ENCODE measurements around the gene MTA3.
A peak's percentile ranks its signal among the peaks of the same experiment; 100 is the strongest.
"Not testable (repeated sequence)": the region's sequence is repeated elsewhere in the genome, so short reads cannot be mapped to it uniquely, and the experiment has no call there.

MTA3 gene

DNA sequence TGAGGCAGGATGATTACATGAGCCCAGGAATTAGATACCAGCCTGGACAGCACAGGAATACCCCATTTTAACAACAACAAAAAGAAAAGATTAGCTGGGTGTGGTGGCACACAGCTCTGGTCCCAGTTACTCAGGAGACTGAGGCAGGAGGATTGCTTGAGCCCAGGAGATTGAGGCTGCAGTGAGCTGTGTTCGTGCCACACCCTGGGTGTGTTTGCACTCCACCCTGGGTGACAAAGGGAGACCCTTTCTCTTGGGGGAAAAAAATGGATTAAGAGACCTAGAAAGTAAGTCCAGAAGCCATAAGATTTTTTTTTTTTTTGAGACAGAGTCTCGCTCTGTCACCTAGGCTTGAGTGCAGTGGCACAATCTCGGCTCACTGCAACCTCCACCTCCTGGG, 16.2 kb downstream of the MTA3 start:
- not testable (repeated sequence) for H3K4me3 Mint-ChIP-seq, ATAC-seq, H3K4me1 Mint-ChIP-seq, DNase-seq, H3K27me3 Mint-ChIP-seq, H3K27ac Mint-ChIP-seq, H3K9me3 Mint-ChIP-seq

- Mint-ChIP-seq H3K4me3 (no peak overlapping the region), H3K27me3 (no peaks in the 10 kb centered on the region), H3K9me3 (no peaks in the 10 kb centered on the region), H3K27ac (no peak overlapping the region), H3K4me1 (peaks cover 9% of the 10 kb centered on the region)
- DNase-seq (no peak), ATAC-seq (no peak)
These were observed 17.3 kb downstream of the MTA3 start for GRCh38 chr2:42585779-42586178.

DNA sequence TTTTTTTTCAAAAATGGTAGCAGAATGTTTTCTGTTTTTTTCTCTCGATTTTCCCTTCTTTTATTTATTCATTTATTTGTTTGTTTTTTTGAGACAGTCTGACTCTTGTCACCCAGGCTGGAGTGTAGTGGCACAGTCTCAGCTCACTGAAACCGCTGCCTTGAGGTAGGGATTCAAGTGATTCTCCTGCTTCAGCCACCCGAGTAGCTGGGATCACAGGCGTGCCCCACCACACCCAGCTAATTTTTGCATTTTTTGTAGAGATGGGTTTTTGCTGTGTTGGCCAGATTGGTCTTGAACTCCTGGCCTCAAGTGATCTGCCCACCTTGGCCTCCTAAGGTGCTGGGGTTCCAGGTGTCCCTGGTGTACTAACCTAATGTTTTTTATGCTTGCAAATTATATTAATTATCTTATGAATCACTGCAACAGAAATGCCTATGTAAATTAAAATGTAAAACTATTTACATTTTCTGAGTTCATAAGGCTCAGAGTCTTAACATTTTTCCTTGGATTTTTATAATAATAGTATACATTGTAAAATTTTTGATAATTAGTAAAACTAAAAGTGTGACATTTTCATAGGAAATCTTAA, 19.2 kb downstream of the MTA3 start:
- DNase-seq (no peak), ATAC-seq (no peak)
- peaks cover 9% of the 10 kb centered on the region for H3K4me1 Mint-ChIP-seq
- no peak overlapping the region for H3K4me3 Mint-ChIP-seq
- no peaks in the 10 kb centered on the region for H3K27me3 Mint-ChIP-seq
- H3K9me3 Mint-ChIP-seq: no peaks in the 10 kb centered on the region
- no peak overlapping the region for H3K27ac Mint-ChIP-seq

GRCh38 chr2:42588121-42588520, 19.7 kb downstream of the MTA3 start:
- Mint-ChIP-seq H3K4me1 (peaks cover 9% of the 10 kb centered on the region), H3K27ac (no peak overlapping the region), H3K9me3 (no peaks in the 10 kb centered on the region), H3K27me3 (no peaks in the 10 kb centered on the region), H3K4me3 (no peak overlapping the region)
- ATAC-seq (no peak), DNase-seq (no peak)

DNA sequence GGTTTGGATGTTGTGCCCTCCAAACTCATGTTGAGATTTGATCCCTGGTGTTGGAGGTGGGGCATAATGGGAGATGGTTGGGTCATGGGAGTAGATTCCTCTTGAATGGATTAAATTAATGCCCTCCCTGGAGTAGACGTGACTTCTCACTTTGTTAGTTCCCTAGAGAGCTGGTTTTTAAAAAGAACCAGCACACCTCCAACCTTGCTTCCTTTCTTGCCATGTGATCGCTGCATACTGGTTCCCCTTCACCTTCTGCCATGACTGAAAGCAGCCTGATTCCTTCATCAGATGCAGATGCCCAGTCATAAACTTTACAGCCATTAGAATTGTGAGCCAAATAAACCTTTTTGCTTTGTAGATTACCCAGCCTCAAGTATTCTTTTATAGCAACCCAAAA, 21.7 kb downstream of the MTA3 start:
- H3K27ac Mint-ChIP-seq: no peak overlapping the region
- H3K4me1 Mint-ChIP-seq: peaks cover 9% of the 10 kb centered on the region
- DNase-seq: no peak
- H3K27me3 Mint-ChIP-seq: no peaks in the 10 kb centered on the region
- no peak overlapping the region for H3K4me3 Mint-ChIP-seq
- ATAC-seq: no peak
- no peaks in the 10 kb centered on the region for H3K9me3 Mint-ChIP-seq

DNA sequence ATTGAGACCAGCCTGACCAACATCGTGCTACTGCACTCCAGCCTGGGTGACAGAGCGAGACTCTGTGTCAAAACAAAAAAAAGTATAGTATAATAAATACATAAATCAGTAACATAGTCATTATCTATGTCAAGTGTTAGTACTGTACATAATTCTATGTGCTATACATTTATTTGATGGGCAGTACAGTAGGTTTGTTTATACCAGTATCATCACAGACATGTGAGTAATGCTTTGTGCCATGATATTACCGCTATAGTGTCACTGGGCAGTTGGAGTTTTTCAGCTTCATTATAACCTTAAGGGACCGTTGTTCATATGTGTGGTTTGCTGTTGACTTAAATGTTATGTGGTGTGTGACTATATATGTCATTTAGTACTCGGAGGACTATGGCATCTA, 24.9 kb downstream of the MTA3 start:
- ATAC-seq (no peak), DNase-seq (no peak)
- H3K4me1 Mint-ChIP-seq: peaks cover 14% of the 10 kb centered on the region
- no peaks in the 10 kb centered on the region for H3K27me3 Mint-ChIP-seq
- H3K9me3 Mint-ChIP-seq: no peaks in the 10 kb centered on the region
- H3K4me3 Mint-ChIP-seq: no peak overlapping the region
- no peak overlapping the region for H3K27ac Mint-ChIP-seq

DNA sequence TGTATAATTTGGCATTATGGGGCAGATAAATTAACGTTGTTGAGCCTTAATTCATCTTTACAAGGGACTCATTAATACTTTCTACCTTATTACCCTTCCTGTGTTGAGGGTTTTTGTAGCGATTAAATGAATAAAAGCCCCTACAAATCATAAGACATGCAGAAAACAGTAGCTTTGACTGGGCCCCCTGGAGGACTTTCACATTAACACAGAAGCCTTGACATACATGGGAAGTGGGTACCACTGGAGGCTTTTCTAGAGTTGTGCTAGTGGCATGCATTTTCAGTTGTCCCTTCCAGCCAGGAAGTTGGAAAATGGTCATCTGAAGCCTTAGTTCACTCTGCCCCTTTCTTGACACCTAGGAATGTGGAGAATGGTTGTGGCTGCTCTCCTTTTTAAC, 30.2 kb downstream of the MTA3 start:
- Mint-ChIP-seq H3K4me1 (peaks cover 33% of the 10 kb centered on the region), H3K9me3 (no peaks in the 10 kb centered on the region), H3K27me3 (no peaks in the 10 kb centered on the region), H3K4me3 (no peak overlapping the region), H3K27ac (no peak overlapping the region)
- no peak for DNase-seq
- no peak for ATAC-seq

DNA sequence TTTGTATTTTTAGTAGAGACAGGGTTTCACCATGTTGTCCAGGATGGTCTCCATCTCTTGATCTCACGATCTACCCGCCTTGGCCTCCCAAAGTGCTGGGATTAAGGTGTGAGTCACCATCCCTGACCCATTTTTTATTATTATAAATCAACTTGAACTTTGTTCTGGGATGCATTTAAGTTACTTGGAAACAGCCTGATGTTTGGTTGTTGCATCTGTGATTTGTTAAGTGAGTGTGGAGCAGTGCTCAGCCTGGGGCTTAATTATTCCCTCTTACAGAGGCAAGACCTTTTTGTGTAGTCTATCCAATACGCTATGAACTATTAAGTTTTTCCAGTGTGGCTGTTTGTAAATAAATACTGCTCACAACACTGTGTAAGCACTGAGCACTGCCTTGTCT, 32.6 kb downstream of the MTA3 start:
- ATAC-seq (no peak), DNase-seq (no peak)
- peaks cover 29% of the 10 kb centered on the region for H3K4me1 Mint-ChIP-seq
- H3K4me3 Mint-ChIP-seq: no peak overlapping the region
- H3K27me3 Mint-ChIP-seq: no peaks in the 10 kb centered on the region
- H3K9me3 Mint-ChIP-seq: no peaks in the 10 kb centered on the region
- H3K27ac Mint-ChIP-seq: no peak overlapping the region

GRCh38 chr2:42602218-42602875, 33.9 kb downstream of the MTA3 start:
- H3K27ac Mint-ChIP-seq: peak overlapping the region in 1 of 2 donors; percentile 16
- DNase-seq: no peak
- no peaks in the 10 kb centered on the region for H3K27me3 Mint-ChIP-seq
- H3K4me1 Mint-ChIP-seq: peaks cover 28% of the 10 kb centered on the region
- ATAC-seq: no peak
- peak overlapping the region in 1 of 2 donors; percentile 42 for H3K4me3 Mint-ChIP-seq
- H3K9me3 Mint-ChIP-seq: no peaks in the 10 kb centered on the region

DNA sequence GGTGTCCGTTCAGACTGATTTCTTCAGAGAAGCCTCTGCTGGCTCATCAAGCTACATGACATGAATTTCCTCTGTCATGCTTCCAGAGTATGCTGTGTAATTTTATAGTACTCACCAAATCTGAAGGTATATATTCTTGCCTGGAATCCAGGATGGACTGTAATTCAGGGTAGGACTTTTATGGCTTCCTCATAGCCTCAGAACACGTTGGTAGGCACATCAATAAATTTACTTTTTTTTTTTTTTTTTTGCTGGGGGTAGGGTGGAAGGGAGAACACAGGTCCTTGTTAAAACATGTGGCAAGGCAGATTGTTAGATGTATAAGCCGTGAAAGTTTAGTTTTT, 34.4 kb downstream of the MTA3 start:
- Mint-ChIP-seq H3K27ac (peak overlapping the region in 1 of 2 donors; percentile 16), H3K4me3 (no peak overlapping the region), H3K27me3 (no peaks in the 10 kb centered on the region), H3K4me1 (peaks cover 28% of the 10 kb centered on the region), H3K9me3 (no peaks in the 10 kb centered on the region)
- no peak for ATAC-seq
- no peak for DNase-seq

- H3K27me3 Mint-ChIP-seq, ATAC-seq, H3K9me3 Mint-ChIP-seq, DNase-seq, H3K4me3 Mint-ChIP-seq, H3K27ac Mint-ChIP-seq: not testable (repeated sequence)
- H3K4me1 Mint-ChIP-seq: peaks cover 21% of the 10 kb centered on the region
These were observed 36.0 kb downstream of the MTA3 start for GRCh38 chr2:42604341-42604867.

DNA sequence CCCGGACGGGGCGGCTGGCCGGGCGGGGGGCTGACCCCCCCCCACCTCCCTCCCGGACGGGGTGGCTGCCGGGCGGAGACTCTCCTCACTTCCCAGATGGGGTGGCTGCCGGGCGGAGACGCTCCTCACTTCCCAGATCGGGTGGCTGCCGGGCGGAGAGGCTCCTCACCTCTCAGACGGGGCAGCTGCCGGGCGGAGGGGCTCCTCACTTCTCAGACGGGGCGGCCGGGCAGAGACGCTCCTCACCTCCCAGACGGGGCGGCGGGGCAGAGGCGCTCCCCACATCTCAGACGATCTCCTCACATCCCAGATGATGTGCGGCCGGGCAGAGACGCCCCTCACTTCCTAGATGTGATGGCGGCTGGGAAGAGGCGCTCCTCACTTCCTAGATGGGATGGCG, 37.7 kb downstream of the MTA3 start:
- ATAC-seq, H3K4me3 Mint-ChIP-seq, H3K27ac Mint-ChIP-seq, DNase-seq, H3K9me3 Mint-ChIP-seq, H3K27me3 Mint-ChIP-seq: not testable (repeated sequence)
- H3K4me1 Mint-ChIP-seq: peaks cover 14% of the 10 kb centered on the region

GRCh38 chr2:42607101-42607637, 38.7 kb downstream of the MTA3 start:
- ATAC-seq: no peak
- H3K27me3 Mint-ChIP-seq: no peaks in the 10 kb centered on the region
- no peak overlapping the region for H3K4me3 Mint-ChIP-seq
- DNase-seq: no peak
- H3K9me3 Mint-ChIP-seq: no peaks in the 10 kb centered on the region
- H3K27ac Mint-ChIP-seq: no peak overlapping the region
- peaks cover 5% of the 10 kb centered on the region for H3K4me1 Mint-ChIP-seq

DNA sequence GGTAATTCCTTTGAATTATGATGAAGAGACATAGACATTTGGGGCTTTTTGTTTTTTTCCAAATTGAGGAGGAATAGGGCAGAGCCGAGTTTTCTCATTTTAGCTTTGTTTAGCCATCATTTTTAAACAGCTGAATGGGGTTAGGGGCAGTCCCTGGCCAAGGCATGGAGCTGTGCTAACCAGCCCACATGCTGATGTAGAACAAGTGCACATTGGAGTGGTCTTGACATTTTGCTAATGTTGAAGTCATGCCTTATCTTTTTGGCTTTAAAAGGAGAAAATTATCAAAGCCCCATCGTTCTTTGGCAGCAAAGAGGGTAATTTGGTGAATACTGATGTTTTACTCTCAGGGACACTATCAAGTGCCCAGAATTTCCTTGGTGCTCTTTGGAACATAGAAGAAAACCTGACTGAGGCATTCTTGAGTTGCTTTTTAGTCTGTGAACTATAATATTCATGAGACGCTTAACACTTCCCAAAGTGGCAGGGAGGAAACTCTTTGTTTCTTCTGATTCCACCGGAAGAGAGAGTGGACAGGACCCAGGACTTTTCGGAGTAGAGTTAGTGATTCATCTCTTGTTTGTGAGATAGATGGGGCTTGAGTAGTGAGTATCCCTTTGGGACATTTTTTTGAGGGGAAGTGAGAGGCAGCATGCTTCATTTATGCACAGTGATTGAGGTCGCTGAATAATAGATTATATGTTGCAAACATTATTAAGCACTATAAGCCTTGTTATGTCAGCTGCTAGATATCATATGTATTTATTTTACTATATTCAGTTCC, 45.0 kb downstream of the MTA3 start:
- peak overlapping the region in 1 of 2 donors; percentile 61 for H3K27ac Mint-ChIP-seq
- H3K9me3 Mint-ChIP-seq: no peaks in the 10 kb centered on the region
- no peak for ATAC-seq
- no peak for DNase-seq
- H3K27me3 Mint-ChIP-seq: no peaks in the 10 kb centered on the region
- H3K4me1 Mint-ChIP-seq: peaks cover 2% of the 10 kb centered on the region
- H3K4me3 Mint-ChIP-seq: no peak overlapping the region

DNA sequence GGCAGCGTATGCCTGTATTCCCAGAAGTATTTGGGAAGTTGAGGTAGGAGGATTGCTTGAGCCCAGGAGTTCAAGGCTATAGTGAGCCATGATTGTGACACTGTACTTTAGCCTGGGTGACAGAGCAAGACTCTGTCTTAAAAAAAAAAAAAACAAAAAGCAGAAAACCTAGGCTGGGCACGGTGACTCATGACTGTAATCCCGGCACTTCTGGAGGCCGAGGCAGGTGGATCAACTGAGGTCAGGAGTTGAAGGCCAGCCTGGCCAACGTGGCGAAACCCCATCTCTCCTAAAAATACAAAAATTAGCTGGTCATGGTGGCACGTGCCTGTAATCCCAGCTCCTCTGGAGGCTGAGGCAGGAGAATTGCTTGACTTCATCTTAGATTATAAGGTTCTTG, 46.4 kb downstream of the MTA3 start:
- no peak overlapping the region for H3K4me3 Mint-ChIP-seq
- no peaks in the 10 kb centered on the region for H3K9me3 Mint-ChIP-seq
- no peaks in the 10 kb centered on the region for H3K27me3 Mint-ChIP-seq
- no peak for ATAC-seq
- DNase-seq: no peak
- no peak overlapping the region for H3K27ac Mint-ChIP-seq
- H3K4me1 Mint-ChIP-seq: peaks cover 11% of the 10 kb centered on the region

DNA sequence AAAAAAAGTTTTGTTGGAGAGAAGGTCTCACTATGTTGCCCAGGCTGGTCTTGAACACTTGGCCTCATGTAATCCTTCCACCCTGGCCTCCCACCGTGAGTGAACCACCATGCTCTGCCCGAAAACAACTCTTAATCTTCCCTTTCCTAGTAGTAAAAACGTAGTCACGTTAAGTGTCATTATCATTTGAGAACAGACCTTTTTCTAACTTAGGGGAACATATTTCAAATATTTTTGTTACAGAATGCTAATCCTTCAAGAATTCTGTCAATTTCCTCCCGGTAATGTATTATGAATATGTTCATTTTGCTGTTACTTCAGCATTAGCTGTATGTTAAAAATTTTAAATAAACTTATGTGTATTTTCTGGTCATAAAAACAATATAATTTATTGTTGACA, 49.7 kb downstream of the MTA3 start:
- Mint-ChIP-seq H3K9me3 (no peaks in the 10 kb centered on the region), H3K27me3 (no peaks in the 10 kb centered on the region), H3K4me3 (no peak overlapping the region), H3K27ac (no peak overlapping the region), H3K4me1 (peaks cover 11% of the 10 kb centered on the region)
- no peak for ATAC-seq
- DNase-seq: no peak
